ENCODE data around the gene RAD1. TPM values are rescaled to one million over a fixed set of nuclear protein-coding genes. Genes with fewer than 3 reads are reported as not detected.

The RAD1 gene
- total RNA-seq (10 to 100 TPM; 10.5 to 40.9 (median 27.5) TPM), polyA plus RNA-seq (10 to 100 TPM; 12.1 to 42.2 (median 16.4) TPM)
- long read RNA-seq, donor 1, full-length matches to known transcripts: 17 of 17 reads
- long read RNA-seq, donor 1, partial matches to known transcripts: 0 of 17 reads
- long read RNA-seq, donor 1, other reads (novel, unspliced or antisense): 0 of 17 reads
- long read RNA-seq, donor 2, full-length matches to known transcripts: 11 of 11 reads
- long read RNA-seq, donor 2, partial matches to known transcripts: 0 of 11 reads
- long read RNA-seq, donor 2, other reads (novel, unspliced or antisense): 0 of 11 reads
- long read RNA-seq, donor 3, full-length matches to known transcripts: 9 of 108 reads
- long read RNA-seq, donor 3, partial matches to known transcripts: 58 of 108 reads
- long read RNA-seq, donor 3, other reads (novel, unspliced or antisense): 41 of 108 reads
- long read RNA-seq, donor 4, full-length matches to known transcripts: 23 of 28 reads
- long read RNA-seq, donor 4, partial matches to known transcripts: 3 of 28 reads
- long read RNA-seq, donor 4, other reads (novel, unspliced or antisense): 2 of 28 reads
- long read RNA-seq, donor 5, full-length matches to known transcripts: 43 of 63 reads
- long read RNA-seq, donor 5, partial matches to known transcripts: 11 of 63 reads
- long read RNA-seq, donor 5, other reads (novel, unspliced or antisense): 9 of 63 reads
- long read RNA-seq, donor 6, full-length matches to known transcripts: 11 of 14 reads
- long read RNA-seq, donor 6, partial matches to known transcripts: 2 of 14 reads
- long read RNA-seq, donor 6, other reads (novel, unspliced or antisense): 1 of 14 reads
- long read RNA-seq, donor 7, full-length matches to known transcripts: 10 of 10 reads
- long read RNA-seq, donor 7, partial matches to known transcripts: 0 of 10 reads
- long read RNA-seq, donor 7, other reads (novel, unspliced or antisense): 0 of 10 reads
- long read RNA-seq, donor 8, full-length matches to known transcripts: 12 of 12 reads
- long read RNA-seq, donor 8, partial matches to known transcripts: 0 of 12 reads
- long read RNA-seq, donor 8, other reads (novel, unspliced or antisense): 0 of 12 reads
- long read RNA-seq, donor 9, full-length matches to known transcripts: 6 of 6 reads
- long read RNA-seq, donor 9, partial matches to known transcripts: 0 of 6 reads
- long read RNA-seq, donor 9, other reads (novel, unspliced or antisense): 0 of 6 reads
- long read RNA-seq, donor 10, full-length matches to known transcripts: 6 of 6 reads
- long read RNA-seq, donor 10, partial matches to known transcripts: 0 of 6 reads
- long read RNA-seq, donor 10, other reads (novel, unspliced or antisense): 0 of 6 reads

- H3K9me3 ChIP-seq (replicated peaks in 1 of 3): no peaks in the 10 kb centered on the region
- TF ChIP-seq POLR2A (IDR thresholded peaks at IDR 0.05): peak; percentile 73 to 94
- peak in 1 of 6 experiments; percentile 23 for TF ChIP-seq CTCF (IDR thresholded peaks at IDR 0.05)
- peak within 1 kb of the TSS; percentile 74 to 96 (median 92) for H3K27ac ChIP-seq
- H3K4me1 ChIP-seq (replicated peaks in 1 of 2): peaks cover 22 to 35% of the 10 kb centered on the region in 2 donors
- H3K4me3 ChIP-seq: peak within 1 kb of the TSS; percentile 75 to 98 (median 87)
- peak; percentile 96 to 98 (median 97) for DNase-seq
- WGBS, 4 donors: 0 to 1% (median 0%) methylated on average over 37 to 67 of the region's 67 CpGs
- intact Hi-C loops (cut with DNase I): no loop called here
- peaks cover 0 to 23% of the 10 kb centered on the region in 2 donors for H3K36me3 ChIP-seq (replicated peaks in 1 of 2)
- H3K27me3 ChIP-seq: no peaks in the 10 kb centered on the region
These were observed at the start of gene RAD1, which contains the start of gene BRIX1 for GRCh38 chr5:34915139-34915855. TSS of gene RAD1 (minus strand) at chr5:34915504. CDS start at chr5:34914892, 612 bp downstream. TSS of gene BRIX1 (plus strand) at chr5:34915711. CDS start at chr5:34915739, 28 bp downstream.

- no peak overlapping the region for H3K27ac ChIP-seq
- WGBS, 4 donors: 86 to 96% (median 93%) methylated on average over 1 of the region's 1 CpG
- H3K4me1 ChIP-seq (replicated peaks in 1 of 2): peaks cover 0 to 12% of the 10 kb centered on the region in 2 donors
- peaks cover 0 to 10% of the 10 kb centered on the region in 2 donors for H3K36me3 ChIP-seq (replicated peaks in 1 of 2)
- no peak for DNase-seq
- H3K9me3 ChIP-seq (replicated peaks in 1 of 3): no peaks in the 10 kb centered on the region
- no peaks in the 10 kb centered on the region for H3K27me3 ChIP-seq
- H3K4me3 ChIP-seq: no peak overlapping the region
- intact Hi-C loops (cut with DNase I): no loop called here
- TF ChIP-seq CTCF (IDR thresholded peaks at IDR 0.05): no peak
- TF ChIP-seq POLR2A (IDR thresholded peaks at IDR 0.05): no peak
These were observed 44.0 kb upstream of the RAD1 start for GRCh38 chr5:34959323-34959722.

GRCh38 chr5:34957857-34958690 is 42.8 kb upstream of the RAD1 start:
- Histone ChIP-seq H3K27me3 (no peaks in the 10 kb centered on the region), H3K36me3 (replicated peaks in 1 of 2) (peaks cover 0 to 16% of the 10 kb centered on the region in 2 donors), H3K27ac (no peak overlapping the region), H3K4me3 (no peak overlapping the region), H3K4me1 (replicated peaks in 1 of 2) (peaks cover 0 to 12% of the 10 kb centered on the region in 2 donors), H3K9me3 (replicated peaks in 1 of 3) (no peaks in the 10 kb centered on the region)
- TF ChIP-seq CTCF (IDR thresholded peaks at IDR 0.05) (peak; percentile 22 to 54 (median 38)), POLR2A (IDR thresholded peaks at IDR 0.05) (no peak)
- WGBS, 4 donors: 47 to 53% (median 52%) methylated on average over 5 of the region's 5 CpGs
- DNase-seq: peak in 5 of 7 donors; percentile 25 to 71 (median 30)
- intact Hi-C loops (cut with DNase I): no loop called here

All from adrenal gland (tissue), 19 donors.